ENCODE measurements around the gene MIB1.

DNA sequence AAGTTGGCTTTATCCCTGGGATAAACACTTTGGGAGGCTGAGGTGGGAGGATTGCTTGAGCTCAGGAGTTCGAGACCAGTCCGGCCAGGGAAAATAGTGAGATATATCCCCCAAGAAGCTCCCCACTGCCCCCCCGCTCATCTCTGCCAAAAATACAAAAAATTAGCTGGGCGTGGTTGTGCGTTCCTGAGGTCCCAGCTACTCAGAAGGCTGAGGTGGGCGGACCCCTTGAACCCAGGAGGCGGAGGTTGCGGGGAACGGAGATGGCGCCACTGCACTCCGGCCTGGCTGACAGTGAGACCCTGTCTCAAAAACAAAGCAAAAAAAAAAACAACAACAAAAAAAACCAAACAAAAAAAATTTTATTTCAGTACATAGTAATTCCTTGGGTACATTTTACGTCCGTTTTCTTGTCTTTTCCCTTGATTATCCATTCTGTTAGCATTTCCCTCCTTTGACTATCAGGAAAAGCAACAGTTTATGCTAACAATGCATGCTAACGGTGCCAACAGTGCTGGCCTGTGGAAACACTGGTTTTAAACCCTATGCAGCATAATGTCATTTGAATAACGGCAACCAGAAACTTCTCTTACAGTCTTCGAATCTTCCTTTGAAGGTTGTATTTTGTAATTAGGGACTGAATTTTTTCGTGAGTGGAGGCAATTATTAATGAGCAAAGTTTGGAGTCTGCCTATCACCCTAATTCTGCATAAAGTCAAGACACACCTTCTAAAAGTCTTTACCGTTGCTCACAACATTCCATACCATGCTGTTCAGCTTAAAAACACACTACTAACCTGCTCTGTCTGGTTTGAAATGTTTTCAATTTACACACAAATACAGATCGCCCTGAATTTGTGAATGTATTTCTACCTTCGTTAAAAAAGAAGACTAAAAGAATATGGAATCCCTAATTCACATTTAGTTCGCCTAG is 721 bp upstream of the MIB1 start:
- TF ChIP-seq ZNF121 (tag by site-specific recombination; IDR thresholded peaks at IDR 0.05) (peak; percentile 55), ZNF37A (tag by site-specific recombination; IDR thresholded peaks at IDR 0.05) (no peak)
- TF ChIP-seq, protein P1, sequence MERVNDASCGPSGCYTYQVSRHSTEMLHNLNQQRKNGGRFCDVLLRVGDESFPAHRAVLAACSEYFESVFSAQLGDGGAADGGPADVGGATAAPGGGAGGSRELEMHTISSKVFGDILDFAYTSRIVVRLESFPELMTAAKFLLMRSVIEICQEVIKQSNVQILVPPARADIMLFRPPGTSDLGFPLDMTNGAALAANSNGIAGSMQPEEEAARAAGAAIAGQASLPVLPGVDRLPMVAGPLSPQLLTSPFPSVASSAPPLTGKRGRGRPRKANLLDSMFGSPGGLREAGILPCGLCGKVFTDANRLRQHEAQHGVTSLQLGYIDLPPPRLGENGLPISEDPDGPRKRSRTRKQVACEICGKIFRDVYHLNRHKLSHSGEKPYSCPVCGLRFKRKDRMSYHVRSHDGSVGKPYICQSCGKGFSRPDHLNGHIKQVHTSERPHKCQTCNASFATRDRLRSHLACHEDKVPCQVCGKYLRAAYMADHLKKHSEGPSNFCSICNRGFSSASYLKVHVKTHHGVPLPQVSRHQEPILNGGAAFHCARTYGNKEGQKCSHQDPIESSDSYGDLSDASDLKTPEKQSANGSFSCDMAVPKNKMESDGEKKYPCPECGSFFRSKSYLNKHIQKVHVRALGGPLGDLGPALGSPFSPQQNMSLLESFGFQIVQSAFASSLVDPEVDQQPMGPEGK (tag by site-specific recombination; IDR thresholded peaks at IDR 0.05), result no peak
- TF ChIP-seq, protein P2, sequence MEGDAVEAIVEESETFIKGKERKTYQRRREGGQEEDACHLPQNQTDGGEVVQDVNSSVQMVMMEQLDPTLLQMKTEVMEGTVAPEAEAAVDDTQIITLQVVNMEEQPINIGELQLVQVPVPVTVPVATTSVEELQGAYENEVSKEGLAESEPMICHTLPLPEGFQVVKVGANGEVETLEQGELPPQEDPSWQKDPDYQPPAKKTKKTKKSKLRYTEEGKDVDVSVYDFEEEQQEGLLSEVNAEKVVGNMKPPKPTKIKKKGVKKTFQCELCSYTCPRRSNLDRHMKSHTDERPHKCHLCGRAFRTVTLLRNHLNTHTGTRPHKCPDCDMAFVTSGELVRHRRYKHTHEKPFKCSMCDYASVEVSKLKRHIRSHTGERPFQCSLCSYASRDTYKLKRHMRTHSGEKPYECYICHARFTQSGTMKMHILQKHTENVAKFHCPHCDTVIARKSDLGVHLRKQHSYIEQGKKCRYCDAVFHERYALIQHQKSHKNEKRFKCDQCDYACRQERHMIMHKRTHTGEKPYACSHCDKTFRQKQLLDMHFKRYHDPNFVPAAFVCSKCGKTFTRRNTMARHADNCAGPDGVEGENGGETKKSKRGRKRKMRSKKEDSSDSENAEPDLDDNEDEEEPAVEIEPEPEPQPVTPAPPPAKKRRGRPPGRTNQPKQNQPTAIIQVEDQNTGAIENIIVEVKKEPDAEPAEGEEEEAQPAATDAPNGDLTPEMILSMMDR (tag by site-specific recombination; IDR thresholded peaks at IDR 0.05), result no peak

Measured in HEK293 (cell line).